DND-41 (cell line): ENCODE data around the gene EXD3.
"Not testable (repeated sequence)": the region's sequence is repeated elsewhere in the genome, so short reads cannot be mapped to it uniquely, and the experiment has no call there.

Experiments
- ATAC-seq: fragments of 200-7000 bp; cut with Tn5 transposase; 3 replicates; pipeline ENCODE4 v1.9.1; 2021; ENCODE audit warnings: low read depth; ENCODE audit not compliant: insufficient read depth
- DNase-seq: peaks from one replicate; pipeline ENCODE4 v3.0.0-alpha.2; 2020
- H2AFZ ChIP-seq: 2 replicates; pipeline ENCODE4 v1.6.0; 2012; ENCODE audit warnings: low read depth, low read length
- H3K27ac ChIP-seq: 2 replicates; pipeline ENCODE4 v1.5.1; 2012; ENCODE audit warnings: low read length, inconsistent platforms
- H3K27me3 ChIP-seq: fragments of 200-600 bp; sonication (generic); 2 replicates; pipeline ENCODE4 v1.6.0; 2012; ENCODE audit warnings: low read length, mild to moderate bottlenecking, inconsistent platforms; ENCODE audit not compliant: insufficient read depth, poor library complexity
- H3K36me3 ChIP-seq: 2 replicates; pipeline ENCODE4 v1.5.1; 2012; ENCODE audit warnings: low read length, inconsistent platforms; ENCODE audit not compliant: insufficient read depth
- H3K4me1 ChIP-seq: 2 replicates; pipeline ENCODE4 v1.5.1; 2012; ENCODE audit warnings: mild to moderate bottlenecking, low read length; ENCODE audit not compliant: insufficient read depth
- H3K4me2 ChIP-seq: 2 replicates; pipeline ENCODE4 v1.6.0; 2012; ENCODE audit warnings: mild to moderate bottlenecking, moderate library complexity, low read length, inconsistent platforms; ENCODE audit not compliant: insufficient read depth
- H3K4me3 ChIP-seq, 2 experiments: fragments of 200-600 bp in 1 of 2; shearing (Covaris generic) in 1 of 2; 2 replicates each; pipeline ENCODE4 v1.5.1; 2012 to 2016; ENCODE audit warnings: inconsistent platforms in 2 of 2, low read length in 2 of 2, mild to moderate bottlenecking in 2 of 2, low read depth in 1 of 2, moderate library complexity in 1 of 2
- H3K79me2 ChIP-seq: 2 replicates; pipeline ENCODE4 v1.6.0; 2012; ENCODE audit warnings: low read length, inconsistent platforms; ENCODE audit not compliant: insufficient read depth
- H3K9ac ChIP-seq: 2 replicates; pipeline ENCODE4 v1.6.0; 2012; ENCODE audit warnings: low read depth, mild to moderate bottlenecking, inconsistent platforms, low read length, moderate library complexity
- H3K9me3 ChIP-seq: 2 replicates; pipeline ENCODE4 v1.5.1; 2012; ENCODE audit warnings: low read length, moderate library complexity, mild to moderate bottlenecking, inconsistent platforms; ENCODE audit not compliant: insufficient read depth, severe bottlenecking
- H4K20me1 ChIP-seq: 2 replicates; pipeline ENCODE4 v1.6.0; 2012; ENCODE audit warnings: low read length; ENCODE audit not compliant: insufficient read depth
- EZH2 ChIP-seq: IDR thresholded peaks from 3 replicates; pipeline ENCODE4 v1.6.1; 2012; ENCODE audit warnings: borderline replicate concordance, low read depth, mild to moderate bottlenecking, moderate library complexity, low read length, inconsistent platforms; ENCODE audit not compliant: severe bottlenecking
- TF ChIP-seq, protein P1 (sequence below): IDR thresholded peaks from 2 replicates; pipeline ENCODE4 v1.5.1; 2012; ENCODE audit warnings: borderline replicate concordance, low read length, moderate library complexity, mild to moderate bottlenecking; ENCODE audit not compliant: poor library complexity, severe bottlenecking; ENCODE audit errors: extremely low read depth

EXD3 gene

DNA sequence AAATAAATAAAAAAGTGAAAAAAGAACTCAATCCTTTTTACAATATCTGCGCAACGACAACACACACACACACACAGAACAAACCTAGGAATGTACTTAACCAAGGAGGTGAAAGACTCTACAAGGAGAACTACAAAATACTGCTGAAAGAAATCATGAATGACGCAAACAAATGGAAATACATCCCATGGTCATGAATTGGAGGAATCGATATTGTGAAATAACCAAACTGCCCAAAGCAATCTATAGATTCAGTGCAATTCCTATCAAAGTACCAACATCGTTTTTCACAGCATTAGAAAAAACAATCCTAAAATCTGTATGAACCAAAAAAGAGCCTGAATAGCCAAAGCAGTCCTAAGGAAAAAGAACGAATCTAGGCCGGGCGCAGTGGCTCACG is 91.0 kb downstream of the EXD3 start:
- Histone ChIP-seq H4K20me1 (no peaks in the 10 kb centered on the region), H3K27me3 (no peaks in the 10 kb centered on the region), H2AFZ (no peak overlapping the region), H3K9ac (no peak overlapping the region), H3K79me2 (no peaks in the 10 kb centered on the region), H3K4me3 (no peak overlapping the region), H3K4me2 (no peak overlapping the region), H3K36me3 (no peaks in the 10 kb centered on the region), H3K9me3 (no peaks in the 10 kb centered on the region), H3K27ac (no peak overlapping the region), H3K4me1 (no peaks in the 10 kb centered on the region)
- ATAC-seq = no peak
- no peak for DNase-seq
- no peak for TF ChIP-seq EZH2
- TF ChIP-seq, protein P1, sequence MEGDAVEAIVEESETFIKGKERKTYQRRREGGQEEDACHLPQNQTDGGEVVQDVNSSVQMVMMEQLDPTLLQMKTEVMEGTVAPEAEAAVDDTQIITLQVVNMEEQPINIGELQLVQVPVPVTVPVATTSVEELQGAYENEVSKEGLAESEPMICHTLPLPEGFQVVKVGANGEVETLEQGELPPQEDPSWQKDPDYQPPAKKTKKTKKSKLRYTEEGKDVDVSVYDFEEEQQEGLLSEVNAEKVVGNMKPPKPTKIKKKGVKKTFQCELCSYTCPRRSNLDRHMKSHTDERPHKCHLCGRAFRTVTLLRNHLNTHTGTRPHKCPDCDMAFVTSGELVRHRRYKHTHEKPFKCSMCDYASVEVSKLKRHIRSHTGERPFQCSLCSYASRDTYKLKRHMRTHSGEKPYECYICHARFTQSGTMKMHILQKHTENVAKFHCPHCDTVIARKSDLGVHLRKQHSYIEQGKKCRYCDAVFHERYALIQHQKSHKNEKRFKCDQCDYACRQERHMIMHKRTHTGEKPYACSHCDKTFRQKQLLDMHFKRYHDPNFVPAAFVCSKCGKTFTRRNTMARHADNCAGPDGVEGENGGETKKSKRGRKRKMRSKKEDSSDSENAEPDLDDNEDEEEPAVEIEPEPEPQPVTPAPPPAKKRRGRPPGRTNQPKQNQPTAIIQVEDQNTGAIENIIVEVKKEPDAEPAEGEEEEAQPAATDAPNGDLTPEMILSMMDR = no peak

GRCh38 chr9:137330689-137331088 is 92.3 kb downstream of the EXD3 start:
- no peak for ATAC-seq
- Histone ChIP-seq H3K4me2 (no peak overlapping the region), H3K9ac (no peak overlapping the region), H3K27ac (no peak overlapping the region), H3K79me2 (no peaks in the 10 kb centered on the region), H3K4me1 (no peaks in the 10 kb centered on the region), H3K4me3 (no peak overlapping the region), H4K20me1 (no peaks in the 10 kb centered on the region), H2AFZ (no peak overlapping the region), H3K27me3 (no peaks in the 10 kb centered on the region), H3K9me3 (no peaks in the 10 kb centered on the region), H3K36me3 (no peaks in the 10 kb centered on the region)
- no peak for DNase-seq
- no peak for TF ChIP-seq EZH2
- TF ChIP-seq, protein P1 = no peak

- not testable (repeated sequence) for H2AFZ ChIP-seq, H3K27ac ChIP-seq, H3K9me3 ChIP-seq, DNase-seq, H3K4me2 ChIP-seq, H3K27me3 ChIP-seq, H3K36me3 ChIP-seq, H4K20me1 ChIP-seq, H3K4me1 ChIP-seq, H3K9ac ChIP-seq, ATAC-seq, H3K4me3 ChIP-seq, H3K79me2 ChIP-seq
Observed at GRCh38 chr9:137329590-137329989, 93.4 kb downstream of the EXD3 start.

- not testable (repeated sequence) for H2AFZ ChIP-seq, H3K27me3 ChIP-seq, H3K36me3 ChIP-seq, H3K9me3 ChIP-seq, H4K20me1 ChIP-seq, H3K4me2 ChIP-seq, H3K4me3 ChIP-seq, ATAC-seq, H3K9ac ChIP-seq, H3K79me2 ChIP-seq, H3K27ac ChIP-seq, DNase-seq, H3K4me1 ChIP-seq
Observed at GRCh38 chr9:137327641-137328550, 95.1 kb downstream of the EXD3 start.
